NCI-H345 treated with DMSO at 0.1 percent for 48 hours (cell line): ENCODE results near the gene EEIG2.
"Not testable (repeated sequence)": the region's sequence is repeated elsewhere in the genome, so short reads cannot be mapped to it uniquely, and the experiment has no call there.

Experiments
- DNase-seq: peaks from one replicate; lab custom pipeline; 2025; ENCODE audit not compliant: unreplicated experiment; lab: John Stamatoyannopoulos, UW

Gene EEIG2

GRCh38 chr1:108559215-108560186 lies at the start of gene EEIG2:
Gene EEIG2, plus strand, starts transcription at chr1:108560100. Its CDS starts 329 bp downstream, at chr1:108560429.
- DNase-seq, result peak; percentile 81

- DNase-seq, result no peak
Observed at GRCh38 chr1:108511764-108512163, 48.1 kb upstream of the EEIG2 start.

DNA sequence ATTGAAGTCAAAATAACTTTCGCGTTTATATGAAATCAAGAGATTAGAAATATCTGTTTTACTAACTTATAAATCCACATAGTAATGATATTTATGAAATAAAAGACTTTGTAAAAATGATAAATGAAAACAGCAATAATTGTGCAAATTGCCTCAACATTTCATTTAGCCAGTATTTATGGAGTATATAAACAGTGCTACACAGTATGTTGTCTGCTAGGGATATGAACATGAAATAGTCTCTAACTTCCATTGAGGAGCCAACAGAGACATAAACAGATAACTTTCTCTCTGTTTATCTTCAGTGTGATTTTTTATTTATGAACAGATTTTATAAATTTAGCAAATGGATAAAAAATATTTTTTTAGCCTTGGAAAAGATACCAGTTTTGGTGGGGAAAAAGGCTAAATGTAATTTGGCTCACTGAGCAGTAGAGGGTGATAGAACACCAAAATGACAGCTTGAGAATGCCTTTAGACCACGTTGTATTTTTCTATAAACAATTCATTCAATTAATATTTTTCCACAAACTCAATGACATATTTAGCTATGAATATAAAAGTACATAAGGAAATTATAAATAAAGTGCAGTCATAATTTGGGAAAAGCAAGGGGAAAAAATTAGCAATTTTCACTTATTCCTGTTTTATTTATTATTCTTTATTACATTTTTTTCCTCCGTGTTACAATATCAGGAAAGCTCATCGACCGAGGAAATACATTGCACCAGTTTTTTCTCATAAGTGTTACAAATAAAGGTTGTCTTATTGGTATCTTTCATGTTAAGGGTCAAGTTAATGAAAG lies 47.5 kb upstream of the EEIG2 start:
- peak; percentile 25 for DNase-seq

- DNase-seq, result no peak
Observed at GRCh38 chr1:108513044-108513415, 46.9 kb upstream of the EEIG2 start.

DNA sequence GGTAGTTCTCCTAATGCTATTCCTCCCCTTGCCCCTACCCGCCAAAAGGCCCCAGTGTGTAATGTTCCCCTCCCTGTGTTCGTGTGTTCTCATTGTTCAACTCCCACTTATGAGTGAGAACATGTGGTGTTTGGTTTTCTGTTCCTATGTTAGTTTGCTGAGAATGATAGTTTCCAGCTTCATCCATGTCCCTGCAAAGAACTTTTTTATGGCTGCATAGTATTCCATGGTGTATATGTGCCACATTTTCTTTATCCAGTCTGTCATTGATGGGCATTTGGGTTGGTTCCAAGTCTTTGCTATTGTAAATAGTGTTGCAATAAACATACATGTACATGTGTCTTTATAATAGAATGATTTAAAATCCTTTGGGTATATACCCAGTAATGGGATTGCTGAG lies 46.0 kb upstream of the EEIG2 start:
- not testable (repeated sequence) for DNase-seq

GRCh38 chr1:108517301-108517897 lies 42.5 kb upstream of the EEIG2 start:
- DNase-seq, result not testable (repeated sequence)

DNA sequence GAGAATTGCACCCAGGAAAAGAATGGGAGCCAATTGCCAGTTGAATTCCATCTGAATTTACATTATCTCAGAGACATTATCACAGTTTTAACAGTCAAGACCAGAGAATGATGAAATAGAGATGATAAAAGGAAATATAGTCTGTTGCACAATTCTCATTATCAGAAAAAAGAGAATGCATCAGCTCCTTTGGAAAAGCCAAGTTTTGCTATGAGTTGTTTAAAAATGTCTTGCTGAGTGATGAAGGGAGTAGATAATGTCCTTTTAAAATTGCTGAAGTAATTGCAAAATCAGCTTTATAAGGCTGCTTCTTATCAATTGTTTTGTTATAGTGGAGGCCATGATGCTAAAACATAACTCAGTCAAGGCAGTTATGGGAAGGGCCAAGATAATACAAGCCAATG lies 37.9 kb upstream of the EEIG2 start:
- no peak for DNase-seq

DNA sequence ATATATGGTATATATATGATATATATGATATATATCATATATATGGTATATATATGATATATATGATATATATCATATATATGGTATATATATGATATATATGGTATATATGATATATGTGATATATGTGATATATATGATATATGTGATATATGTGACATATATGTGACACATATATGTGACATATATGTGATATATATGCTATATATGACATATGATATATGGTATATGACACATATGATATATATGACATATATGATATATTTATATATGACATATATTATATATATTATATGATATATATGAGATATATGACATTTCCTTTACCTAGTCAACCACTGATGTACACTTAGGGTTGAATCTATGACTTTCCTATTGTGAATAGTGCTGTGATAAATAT lies 36.1 kb upstream of the EEIG2 start:
- no peak for DNase-seq

GRCh38 chr1:108524676-108525075 lies 35.2 kb upstream of the EEIG2 start:
- DNase-seq, result no peak

GRCh38 chr1:108527135-108527534 lies 32.8 kb upstream of the EEIG2 start:
- no peak for DNase-seq

DNA sequence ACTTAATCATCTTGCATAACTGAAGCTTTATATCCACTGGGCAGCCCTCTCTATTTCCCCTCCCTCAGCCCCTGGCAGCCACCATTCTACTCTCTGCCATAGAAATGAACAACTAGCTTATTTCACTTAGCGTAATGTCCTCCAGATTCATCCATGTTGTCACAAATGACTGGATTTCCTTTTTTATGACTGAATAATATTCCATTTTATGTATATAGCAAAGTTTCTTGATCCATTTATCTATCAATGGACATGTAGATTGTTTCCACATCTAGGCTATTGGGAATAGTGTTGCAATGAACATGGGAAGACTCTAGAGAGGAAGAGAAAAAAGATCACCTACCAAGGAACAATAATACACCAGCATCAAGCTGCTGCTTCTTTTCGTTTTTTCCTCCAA lies 32.1 kb upstream of the EEIG2 start:
- DNase-seq, result no peak

GRCh38 chr1:108531444-108531843 lies 28.5 kb upstream of the EEIG2 start:
- no peak for DNase-seq

DNA sequence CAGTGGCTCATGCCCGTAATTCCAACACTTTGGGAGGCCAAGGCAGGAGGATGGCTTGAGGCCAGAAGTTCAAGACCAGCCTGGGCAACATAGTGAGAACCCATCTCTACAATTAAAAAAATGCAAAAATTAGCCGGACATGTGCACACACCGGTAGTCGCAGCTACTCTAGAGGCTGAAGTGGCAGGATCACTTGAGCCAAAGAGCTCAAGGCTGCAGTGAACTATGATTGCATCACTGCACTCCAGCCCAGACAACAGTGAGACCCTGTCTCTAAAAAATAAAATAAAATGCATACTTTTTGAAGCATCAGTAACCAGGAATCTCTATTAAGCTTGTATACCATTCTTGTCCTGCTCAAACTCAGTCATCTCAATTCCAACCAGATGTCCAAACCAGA lies 27.2 kb upstream of the EEIG2 start:
- no peak for DNase-seq

GRCh38 chr1:108533351-108534083 lies 26.4 kb upstream of the EEIG2 start:
- no peak for DNase-seq

DNA sequence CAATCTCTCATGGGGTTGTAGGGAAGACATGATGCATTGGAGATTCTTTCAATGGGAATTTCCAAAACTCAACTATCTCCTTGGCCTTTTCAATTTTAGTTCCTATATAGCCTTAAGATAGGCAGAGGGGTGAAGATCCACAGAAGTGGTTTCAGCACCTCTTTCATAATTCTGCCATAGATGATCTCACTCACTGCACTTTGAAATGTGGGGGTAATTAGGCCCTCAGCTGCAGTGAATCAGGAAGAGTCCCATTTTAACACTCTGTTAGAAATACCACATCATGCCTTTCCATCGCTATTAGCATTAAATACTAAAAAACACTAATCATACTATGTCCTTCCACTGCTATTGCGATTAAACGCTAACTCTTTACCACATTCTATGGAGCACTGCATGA lies 25.1 kb upstream of the EEIG2 start:
- no peak for DNase-seq

DNA sequence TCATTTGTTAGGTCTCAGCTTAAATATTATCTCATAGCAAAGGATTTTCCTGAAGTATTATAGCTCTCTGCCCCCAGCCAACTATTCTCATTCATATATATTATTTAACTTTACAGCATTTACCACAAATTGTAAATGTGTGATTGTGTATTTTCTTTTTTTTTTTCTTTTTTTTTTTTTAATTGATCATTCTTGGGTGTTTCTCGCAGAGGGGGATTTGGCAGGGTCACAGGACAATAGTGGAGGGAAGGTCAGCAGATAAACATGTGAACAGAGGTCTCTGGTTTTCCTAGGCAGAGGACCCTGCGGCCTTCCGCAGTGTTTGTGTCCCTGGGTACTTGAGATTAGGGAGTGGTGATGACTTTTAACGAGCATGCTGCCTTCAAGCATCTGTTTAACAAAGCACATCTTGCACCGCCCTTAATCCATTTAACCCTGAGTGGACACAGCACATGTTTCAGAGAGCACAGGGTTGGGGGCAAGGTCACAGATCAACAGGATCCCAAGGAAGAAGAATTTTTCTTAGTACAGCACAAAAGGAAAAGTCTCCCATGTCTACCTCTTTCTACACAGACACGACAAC lies 24.5 kb upstream of the EEIG2 start:
- not testable (repeated sequence) for DNase-seq

DNA sequence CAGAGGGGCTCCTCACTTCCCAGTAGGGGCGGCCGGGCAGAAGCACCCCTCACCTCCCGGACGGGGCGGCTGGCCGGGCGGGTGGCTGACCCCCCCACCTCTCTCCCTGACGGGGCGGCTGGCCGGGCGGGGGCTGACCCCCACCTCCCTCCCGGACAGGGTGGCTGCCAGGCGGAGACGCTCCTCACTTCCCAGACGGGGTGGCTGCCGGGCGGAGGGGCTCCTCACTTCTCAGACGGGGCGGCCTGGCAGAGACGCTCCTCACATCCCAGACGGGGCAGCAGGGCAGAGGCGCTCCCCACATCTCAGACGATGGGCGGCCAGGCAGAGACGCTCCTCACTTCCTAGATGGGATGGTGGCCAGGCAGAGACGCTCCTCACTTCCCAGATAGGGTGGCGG lies 23.9 kb upstream of the EEIG2 start:
- not testable (repeated sequence) for DNase-seq

DNA sequence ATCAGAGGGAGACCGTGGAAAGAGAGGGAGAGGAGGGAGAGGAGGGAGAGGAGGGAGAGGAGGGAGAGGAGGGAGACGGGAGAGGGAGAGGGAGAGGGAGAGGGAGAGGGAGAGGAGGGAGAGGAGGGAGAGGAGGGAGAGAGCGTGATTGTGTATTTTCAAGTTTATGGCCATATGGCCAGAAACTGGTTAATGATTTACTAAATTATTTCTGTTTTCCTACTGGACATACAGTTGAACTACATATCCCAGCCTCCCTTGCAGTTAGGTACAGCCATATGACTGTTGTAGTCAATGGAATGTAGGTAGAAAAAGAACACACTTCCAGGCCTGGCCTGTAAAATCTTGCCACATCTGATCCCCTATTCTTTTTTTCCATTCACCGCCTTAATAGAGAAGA lies 23.1 kb upstream of the EEIG2 start:
- not testable (repeated sequence) for DNase-seq

DNA sequence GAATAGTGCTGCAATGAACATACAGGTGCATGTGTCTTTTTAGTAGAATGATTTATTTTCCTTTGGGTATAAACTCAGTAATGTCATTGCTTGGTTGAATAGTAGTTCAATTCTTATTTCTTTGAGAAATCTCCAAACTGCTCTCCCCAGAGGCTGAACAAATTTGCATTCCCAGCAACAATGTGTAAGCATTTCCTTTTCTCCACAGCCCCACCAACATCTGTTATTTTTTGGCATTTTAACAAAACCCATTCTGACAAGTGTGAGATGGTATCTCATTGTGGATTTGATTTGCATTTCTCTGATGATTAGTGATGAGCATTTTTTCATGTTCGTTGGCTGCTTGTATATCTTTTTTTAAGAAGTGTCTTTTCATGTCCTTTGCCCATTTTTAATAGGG lies 21.9 kb upstream of the EEIG2 start:
- no peak for DNase-seq

DNA sequence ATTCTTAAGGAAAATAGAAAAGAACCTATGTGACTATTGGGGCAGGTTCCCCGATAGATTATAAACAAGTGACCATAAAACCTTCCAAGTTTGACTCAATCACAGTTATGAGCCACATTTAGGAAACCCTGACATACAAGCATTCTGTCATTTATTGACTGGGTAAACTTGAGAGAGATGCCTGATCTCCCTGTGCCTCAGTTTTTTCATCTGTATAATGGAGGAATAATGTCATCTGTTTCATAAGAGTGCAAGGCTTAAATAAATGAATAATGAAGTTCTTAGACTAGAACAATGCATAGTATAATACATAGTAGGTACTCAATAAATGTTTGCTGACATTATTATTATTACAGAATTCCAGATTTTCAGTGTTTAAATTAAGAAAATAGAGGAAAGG lies 18.9 kb upstream of the EEIG2 start:
- no peak for DNase-seq

- no peak for DNase-seq
Observed at GRCh38 chr1:108541861-108542260, 18.0 kb upstream of the EEIG2 start.
